A549 treated with AZD9567 at 1 μM for 4 hours (cell line): Measurements from ENCODE around the gene OPN1MW. TPM values are rescaled to one million over a fixed set of nuclear protein-coding genes. Genes with fewer than 3 reads are reported as not detected.

Experiments used
- total RNA-seq: library from RNA; stranded (reverse); fragments of 200-300 nt; extraction: Qiagen RNA extraction; gene quantifications from 5 replicates; pipeline ENCODE4 v1.2.3, GENCODE V29; 2022; ENCODE audit not compliant: insufficient read depth

The OPN1MW gene
- not detected in 5 replicates for total RNA-seq

DNA sequence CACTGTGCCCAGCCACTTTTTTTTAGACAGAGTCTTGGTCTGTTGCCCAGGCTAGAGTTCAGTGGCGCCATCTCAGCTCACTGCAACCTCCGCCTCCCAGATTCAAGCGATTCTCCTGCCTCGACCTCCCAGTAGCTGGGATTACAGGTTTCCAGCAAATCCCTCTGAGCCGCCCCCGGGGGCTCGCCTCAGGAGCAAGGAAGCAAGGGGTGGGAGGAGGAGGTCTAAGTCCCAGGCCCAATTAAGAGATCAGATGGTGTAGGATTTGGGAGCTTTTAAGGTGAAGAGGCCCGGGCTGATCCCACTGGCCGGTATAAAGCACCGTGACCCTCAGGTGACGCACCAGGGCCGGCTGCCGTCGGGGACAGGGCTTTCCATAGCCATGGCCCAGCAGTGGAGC is at the start of gene OPN1MW:
OPN1MW (plus strand) TSS at position 301 of the 400 bp plus-strand sequence; CDS start at position 383, 82 bp downstream.

DNA sequence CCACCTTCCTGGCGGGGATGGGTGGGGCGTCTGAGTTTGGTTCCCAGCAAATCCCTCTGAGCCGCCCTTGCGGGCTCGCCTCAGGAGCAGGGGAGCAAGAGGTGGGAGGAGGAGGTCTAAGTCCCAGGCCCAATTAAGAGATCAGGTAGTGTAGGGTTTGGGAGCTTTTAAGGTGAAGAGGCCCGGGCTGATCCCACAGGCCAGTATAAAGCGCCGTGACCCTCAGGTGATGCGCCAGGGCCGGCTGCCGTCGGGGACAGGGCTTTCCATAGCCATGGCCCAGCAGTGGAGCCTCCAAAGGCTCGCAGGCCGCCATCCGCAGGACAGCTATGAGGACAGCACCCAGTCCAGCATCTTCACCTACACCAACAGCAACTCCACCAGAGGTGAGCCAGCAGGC is 38.4 kb upstream of the OPN1MW start, which contains the start of gene OPN1LW:
OPN1LW (plus strand) TSS at position 234 of the 400 bp plus-strand sequence; CDS start at position 275, 41 bp downstream.

GRCh38 chrX:154219456-154219855 is 37.1 kb downstream of the OPN1MW start, which contains the start of gene OPN1MW2:
Gene OPN1MW2 (plus strand): TSS chrX:154219756. CDS start chrX:154219816, 60 bp downstream.

Other genes starting within 250 kb of the OPN1MW start
- gene NAA10, start 247.6 kb upstream of the OPN1MW start, total RNA-seq, result 188 to 246 TPM (median 219 TPM) in 5 replicates
- 0.22 TPM in 1 of 5 replicates, not detected in the others for gene RENBP, start 238.0 kb upstream of the OPN1MW start, total RNA-seq
- 35.4 to 41.3 TPM (median 35.6 TPM) in 5 replicates for gene HCFC1, start 210.8 kb upstream of the OPN1MW start, total RNA-seq
- gene TMEM187, start 209.8 kb upstream of the OPN1MW start, total RNA-seq, result 5.8 to 12.2 TPM (median 7.4 TPM) in 5 replicates
- gene IRAK1, start 162.7 kb upstream of the OPN1MW start, total RNA-seq, result 191 to 220 TPM (median 203 TPM) in 5 replicates
- 16.6 to 22.0 TPM (median 19.4 TPM) in 5 replicates for gene MECP2, start 84.9 kb upstream of the OPN1MW start, total RNA-seq
- gene OPN1LW, start 38.4 kb upstream of the OPN1MW start, total RNA-seq, result not detected in 5 replicates
- gene OPN1MW2, start 37.2 kb downstream of the OPN1MW start, total RNA-seq, result not detected in 5 replicates
- gene OPN1MW3, start 75.0 kb downstream of the OPN1MW start, total RNA-seq, result not detected in 5 replicates
- not detected in 5 replicates for gene TEX28, start 112.5 kb downstream of the OPN1MW start, total RNA-seq
- gene TKTL1, start 113.2 kb downstream of the OPN1MW start, total RNA-seq, result 0.03 to 0.06 TPM in 2 of 5 replicates, not detected in the others
- 1,398 to 1,786 TPM (median 1,537 TPM) in 5 replicates for gene FLNA, start 192.0 kb downstream of the OPN1MW start, total RNA-seq
- gene EMD, start 196.7 kb downstream of the OPN1MW start, total RNA-seq, result 139 to 167 TPM (median 160 TPM) in 5 replicates
- gene RPL10, start 215.8 kb downstream of the OPN1MW start, total RNA-seq, result 5,537 to 5,934 TPM (median 5,663 TPM) in 5 replicates
- gene DNASE1L1, start 226.7 kb downstream of the OPN1MW start, total RNA-seq, result 28.0 to 33.0 TPM (median 30.2 TPM) in 5 replicates
- gene TAFAZZIN, start 228.9 kb downstream of the OPN1MW start, total RNA-seq, result 20.0 to 39.1 TPM (median 37.4 TPM) in 5 replicates
- gene ATP6AP1, start 246.1 kb downstream of the OPN1MW start, total RNA-seq, result 86.0 to 111 TPM (median 105 TPM) in 5 replicates